Stimulated activated CD4-positive, alpha-beta T cell treated with anti-CD3 and anti-CD28 coated beads, Interleukin-12 subunit alpha, Interleukin-12 subunit beta, amount 100 ng/mL, for 48 hours (primary cell): Measurements from ENCODE around the gene DOK7.

ENCODE experiments used
- DNase-seq, 3 donors: peaks; one replicate each; pipeline ENCODE4 v3.0.0-alpha.2; 2020; ENCODE audit warnings: low read depth in 2 of 3, low spot score in 1 of 3

Gene DOK7

GRCh38 chr4:3473181-3473950 lies 10.3 kb downstream of the DOK7 start:
- no peak for DNase-seq

GRCh38 chr4:3473996-3474765 lies 11.1 kb downstream of the DOK7 start:
- no peak for DNase-seq

GRCh38 chr4:3475041-3475712 lies 12.1 kb downstream of the DOK7 start:
- no peak for DNase-seq

GRCh38 chr4:3475713-3476260 lies 12.7 kb downstream of the DOK7 start:
- no peak for DNase-seq

GRCh38 chr4:3476341-3476747 lies 13.2 kb downstream of the DOK7 start:
- DNase-seq: no peak

- DNase-seq: no peak
Measured at GRCh38 chr4:3476936-3477749, 14.0 kb downstream of the DOK7 start.

- no peak for DNase-seq
Measured at GRCh38 chr4:3477750-3478430, 14.8 kb downstream of the DOK7 start.

- DNase-seq: no peak
Measured at GRCh38 chr4:3478446-3479357, 15.6 kb downstream of the DOK7 start.

- no peak for DNase-seq
Measured at GRCh38 chr4:3479358-3480101, 16.4 kb downstream of the DOK7 start.

GRCh38 chr4:3480528-3481112 lies 17.5 kb downstream of the DOK7 start:
- peak; percentile 62 to 85 (median 66) for DNase-seq

GRCh38 chr4:3481113-3481531 lies 18.0 kb downstream of the DOK7 start:
- DNase-seq: no peak

- DNase-seq: no peak
Measured at GRCh38 chr4:3481783-3482393, 18.8 kb downstream of the DOK7 start.

- DNase-seq: no peak
Measured at GRCh38 chr4:3482707-3483106, 19.6 kb downstream of the DOK7 start.

GRCh38 chr4:3483471-3483921 lies 20.4 kb downstream of the DOK7 start:
- DNase-seq: no peak

GRCh38 chr4:3484057-3484973 lies 21.2 kb downstream of the DOK7 start:
- DNase-seq: no peak

GRCh38 chr4:3485011-3485791 lies 22.1 kb downstream of the DOK7 start:
- no peak for DNase-seq
